HTERT RPE-1 (cell line): ENCODE measurements around the gene ZNF616.
"Not testable (repeated sequence)": the region's sequence is repeated elsewhere in the genome, so short reads cannot be mapped to it uniquely, and the experiment has no call there.

Source experiments
- in situ Hi-C: fragments of 300-500 bp; cut with MboI; formaldehyde crosslinking; loops from 4 replicates; pipeline ENCODE4 v1.14.3; 2020; ENCODE audit warnings: low sequenced_read_pairs

Gene ZNF616

DNA sequence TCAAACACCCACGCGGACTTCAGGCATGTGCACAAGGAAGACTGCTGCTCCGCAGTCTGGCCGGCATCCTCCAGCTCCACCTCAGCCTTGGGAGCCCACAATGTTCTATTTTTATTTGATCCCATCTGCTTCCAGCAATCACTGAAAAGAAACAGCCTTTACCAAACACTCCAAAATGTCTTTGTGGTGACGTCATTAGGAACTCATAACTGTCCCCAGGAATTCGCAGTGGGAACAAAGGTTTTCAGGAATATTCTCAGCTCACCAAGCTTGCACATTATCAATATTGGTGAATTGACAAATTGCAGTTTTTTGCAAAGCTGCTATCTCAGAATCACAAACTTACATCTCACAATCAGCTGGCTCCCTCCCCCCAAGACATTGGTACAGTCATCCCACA, 29.0 kb downstream of the ZNF616 start:
- in situ Hi-C loops: no loop called here

DNA sequence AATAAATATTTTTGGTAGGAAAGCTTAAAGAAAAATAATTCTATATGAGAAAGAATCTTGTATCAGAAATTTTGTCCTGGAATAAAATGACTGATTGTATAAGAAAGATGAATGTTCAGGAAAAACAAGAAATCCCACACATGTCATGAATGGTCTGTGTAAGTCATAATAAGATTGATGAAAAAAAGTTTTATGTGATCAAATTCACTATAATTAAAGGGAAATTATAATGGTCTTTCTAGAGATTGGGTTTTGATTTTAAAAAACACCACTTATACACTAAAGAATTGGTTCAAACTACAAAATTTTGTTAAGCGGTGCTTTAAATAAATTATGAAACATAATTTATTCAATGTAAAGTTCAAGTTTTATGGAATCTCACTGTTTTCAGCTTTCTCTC, 37.0 kb downstream of the ZNF616 start:
- in situ Hi-C loops: no loop called here

- in situ Hi-C loops: no loop called here
These were observed 37.7 kb downstream of the ZNF616 start for GRCh38 chr19:52101866-52102562.

- in situ Hi-C loops: no loop called here
These were observed 40.1 kb downstream of the ZNF616 start for GRCh38 chr19:52099497-52100138.

DNA sequence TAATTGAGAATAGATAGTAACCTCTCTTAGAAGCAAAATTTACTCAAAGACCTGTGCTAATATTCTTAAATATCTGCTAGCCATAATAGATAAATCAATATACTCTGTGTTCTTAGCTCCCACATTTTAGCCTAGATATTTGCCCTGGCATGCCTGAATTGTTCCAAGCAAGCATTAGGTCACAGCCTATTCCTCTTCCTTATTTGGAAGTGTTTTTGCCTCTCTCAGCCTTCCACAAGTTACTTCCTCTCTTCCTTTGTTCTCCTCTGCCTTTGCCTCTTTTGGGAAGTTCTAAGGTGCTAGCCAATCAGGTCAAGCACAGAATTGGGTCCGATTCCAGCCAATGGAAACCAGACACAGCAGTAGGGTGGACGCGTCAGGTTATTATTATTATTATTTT, 43.3 kb downstream of the ZNF616 start:
- in situ Hi-C loops: not testable (repeated sequence)

GRCh38 chr19:52095172-52096014, 44.3 kb downstream of the ZNF616 start, which contains the start of gene ZNF841:
TSS of gene ZNF841 (minus strand) at chr19:52095765. CDS start at chr19:52084801, 10,964 bp downstream.
- in situ Hi-C loops: no loop called here

- in situ Hi-C loops: no loop called here
These were observed 45.1 kb downstream of the ZNF616 start for GRCh38 chr19:52094526-52095130.

GRCh38 chr19:52086481-52086880, 53.3 kb downstream of the ZNF616 start:
- in situ Hi-C loops: no loop called here

- in situ Hi-C loops: no loop called here
These were observed 69.2 kb downstream of the ZNF616 start for GRCh38 chr19:52070496-52070895.

DNA sequence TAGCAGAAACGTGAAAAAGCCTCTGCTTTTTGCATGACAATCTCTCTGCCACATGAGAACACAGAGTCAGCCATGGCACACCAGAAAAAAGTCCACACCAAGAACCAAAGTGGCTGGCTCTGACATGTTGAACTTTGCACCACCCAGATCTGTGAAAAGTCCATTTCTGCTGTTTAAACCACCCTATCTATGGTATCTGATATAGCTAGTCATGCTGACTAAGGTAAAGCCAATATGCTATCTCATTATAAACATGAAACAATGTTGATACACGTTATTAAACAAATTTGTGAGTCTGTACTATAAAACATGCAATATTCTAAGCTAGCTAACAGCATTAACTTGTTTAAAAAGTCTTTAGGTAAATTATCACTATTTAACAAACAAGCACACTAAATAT, 70.1 kb downstream of the ZNF616 start:
- in situ Hi-C loops: no loop called here

DNA sequence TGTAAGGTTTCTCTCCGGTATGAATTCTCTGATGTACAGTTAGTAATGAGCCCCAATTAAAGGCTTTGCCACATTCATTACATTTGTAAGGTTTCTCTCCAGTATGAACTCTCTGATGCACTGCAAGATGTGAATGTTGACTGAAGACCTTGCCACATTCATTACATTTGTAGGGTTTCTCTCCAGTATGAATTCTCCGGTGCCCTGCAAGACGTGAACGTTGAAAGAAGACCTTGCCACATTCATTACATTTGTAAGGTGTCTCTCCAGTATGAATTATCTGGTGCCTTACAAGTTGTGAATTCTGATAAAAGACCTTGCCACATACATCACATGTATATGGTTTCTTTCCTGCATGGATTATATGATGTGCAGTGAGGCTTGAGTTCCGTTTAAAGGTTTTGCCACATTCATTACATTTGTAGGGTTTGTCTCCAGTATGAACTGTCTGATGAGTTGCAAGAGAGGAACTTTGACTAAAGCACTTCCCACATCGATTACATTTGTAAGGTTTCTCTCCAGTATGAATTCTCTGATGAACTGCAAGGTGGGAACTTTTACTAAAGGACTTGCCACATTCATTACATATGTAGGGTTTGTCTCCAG, 73.4 kb downstream of the ZNF616 start:
- in situ Hi-C loops: no loop called here

- in situ Hi-C loops: no loop called here
These were observed 74.3 kb downstream of the ZNF616 start for GRCh38 chr19:52065399-52065798.
